Prostate gland (tissue), 2 donors: ENCODE measurements around the gene KDM4C. TPM values are rescaled to one million over a fixed set of nuclear protein-coding genes. Genes with fewer than 3 reads are reported as not detected.

Experiments
- DNase-seq: peaks from one replicate; pipeline ENCODE4 v3.0.0-alpha.2; 2019; ENCODE audit warnings: low spot score
- H3K27ac ChIP-seq, 2 donors: fragments of 200-600 bp; sonication (generic); 2 replicates each; pipeline ENCODE4 v1.5.1; 2017 to 2019
- H3K27me3 ChIP-seq: fragments of 200-600 bp; sonication (generic); replicated peaks from 2 replicates; pipeline ENCODE4 v1.5.1; 2019; ENCODE audit not compliant: insufficient read depth
- H3K36me3 ChIP-seq, 2 donors: fragments of 200-600 bp; sonication (generic); 1 replicate in 1 of 2; 2 replicates in 1 of 2; pipeline versions ENCODE4 v1.5.1 to v1.8.1; 2017 to 2019
- H3K4me1 ChIP-seq: fragments of 200-600 bp; sonication (generic); replicated peaks from 2 replicates; pipeline ENCODE4 v1.5.1; 2019
- H3K4me3 ChIP-seq, 2 donors: fragments of 200-600 bp; sonication (generic); 2 replicates each; pipeline ENCODE4 v1.5.1; 2017 to 2019
- H3K9me3 ChIP-seq: fragments of 200-600 bp; sonication (generic); 2 replicates; pipeline ENCODE4 v1.5.1; 2017
- CTCF ChIP-seq, 4 experiments: fragments of 200-600 bp in 2 of 4; fragments of 450-650 bp in 2 of 4; sonication (generic) in 2 of 4; IDR thresholded peaks; 1 replicate in 3 of 4; 2 replicates in 1 of 4; pipeline ENCODE4 v1.5.1; 2016 to 2019; ENCODE audit warnings: antibody characterized with exemption in 4 of 4, mild to moderate bottlenecking in 2 of 4, moderate library complexity in 2 of 4
- POLR2A ChIP-seq: fragments of 450-650 bp; IDR thresholded peaks from one replicate; pipeline ENCODE4 v1.6.1; 2016; ENCODE audit warnings: antibody characterized with exemption, mild to moderate bottlenecking
- POLR2AphosphoS5 ChIP-seq: sonication (generic); formaldehyde crosslinking; IDR thresholded peaks from one replicate; pipeline ENCODE4 v1.6.1; 2017; ENCODE audit warnings: antibody characterized with exemption
- WGBS: methylation state at CpG from one replicate; pipeline ENCODE4 v1.1.5; 2018; 5-methylcytosine and 5-hydroxymethylcytosine counted together
- intact Hi-C: fragments of 100-400 bp; cut with DNase I; formaldehyde crosslinking; loops from one replicate; pipeline ENCODE4 v1.14.2; 2022
- total RNA-seq, 2 donors: library from RNA; depleted of rRNA; stranded (reverse); fragments of >200 nt; gene quantifications; one replicate each; pipeline ENCODE4 v1.1.0, GENCODE V29; 2016

The KDM4C gene
- total RNA-seq, 2 donors from 2014 or later = 18.1 to 27.7 TPM

GRCh38 chr9:7079051-7079450 lies 321.3 kb downstream of the KDM4C start:
- Histone ChIP-seq H3K27ac (no peak overlapping the region), H3K36me3 (no peaks in the 10 kb centered on the region), H3K27me3 (no peaks in the 10 kb centered on the region), H3K4me1 (no peaks in the 10 kb centered on the region), H3K9me3 (no peaks in the 10 kb centered on the region), H3K4me3 (no peak overlapping the region)
- 88% methylated on average over 3 of the region's 3 CpGs for WGBS
- TF ChIP-seq CTCF (IDR thresholded peaks at IDR 0.05) (no peak), POLR2A (no peak), POLR2AphosphoS5 (no peak)
- intact Hi-C loops = no loop called here
- DNase-seq = no peak

GRCh38 chr9:7081065-7081600 lies 323.4 kb downstream of the KDM4C start:
- TF ChIP-seq CTCF (IDR thresholded peaks at IDR 0.05) = no peak
- no peak for TF ChIP-seq POLR2AphosphoS5
- TF ChIP-seq POLR2A = no peak
- 33% methylated on average over 5 of the region's 5 CpGs for WGBS
- Histone ChIP-seq H3K4me1 (no peaks in the 10 kb centered on the region), H3K36me3 (no peaks in the 10 kb centered on the region), H3K4me3 (no peak overlapping the region), H3K9me3 (no peaks in the 10 kb centered on the region), H3K27me3 (no peaks in the 10 kb centered on the region), H3K27ac (no peak overlapping the region)
- intact Hi-C loops = no loop called here
- DNase-seq = no peak

- Histone ChIP-seq H3K27ac (no peak overlapping the region), H3K9me3 (no peaks in the 10 kb centered on the region), H3K36me3 (no peaks in the 10 kb centered on the region), H3K4me3 (no peak overlapping the region), H3K27me3 (no peaks in the 10 kb centered on the region), H3K4me1 (no peaks in the 10 kb centered on the region)
- no peak for TF ChIP-seq CTCF (IDR thresholded peaks at IDR 0.05)
- 92% methylated on average over 1 of the region's 1 CpG for WGBS
- intact Hi-C loops = no loop called here
- no peak for DNase-seq
Observed at GRCh38 chr9:7083192-7083591, 325.4 kb downstream of the KDM4C start.

- WGBS = 69% methylated on average over 4 of the region's 4 CpGs
Observed at GRCh38 chr9:7085357-7085756, 327.6 kb downstream of the KDM4C start.

More at GRCh38 chr9:7085357-7085756, 327.6 kb downstream of the KDM4C start:
- no peak overlapping the region for H3K27ac ChIP-seq
- DNase-seq = no peak
- H3K36me3 ChIP-seq = no peaks in the 10 kb centered on the region
- no peak for TF ChIP-seq POLR2A
- TF ChIP-seq POLR2AphosphoS5 = no peak
- no peak for TF ChIP-seq CTCF (IDR thresholded peaks at IDR 0.05)
- no peaks in the 10 kb centered on the region for H3K9me3 ChIP-seq
- H3K4me1 ChIP-seq = no peaks in the 10 kb centered on the region
- H3K27me3 ChIP-seq = no peaks in the 10 kb centered on the region
- intact Hi-C loops = no loop called here
- no peak overlapping the region for H3K4me3 ChIP-seq
